ENCODE results near the gene DYNC1H1.

GRCh38 chr14:101988377-101988776, 24.0 kb downstream of the DYNC1H1 start:
- TF ChIP-seq CTCF (IDR thresholded peaks at IDR 0.05; ENCODE audit: poor library complexity, severe bottlenecking) (no peak), REST (IDR thresholded peaks at IDR 0.05; ENCODE audit: borderline replicate concordance) (no peak)
